NOMO-1 treated with dmso at 0.1 percent for 144 hours (cell line): ENCODE measurements around the gene CFAP46.

Experiments used
- DNase-seq: peaks from one replicate; lab custom pipeline; 2025; ENCODE audit not compliant: unreplicated experiment; lab: John Stamatoyannopoulos, UW

Gene CFAP46

DNA sequence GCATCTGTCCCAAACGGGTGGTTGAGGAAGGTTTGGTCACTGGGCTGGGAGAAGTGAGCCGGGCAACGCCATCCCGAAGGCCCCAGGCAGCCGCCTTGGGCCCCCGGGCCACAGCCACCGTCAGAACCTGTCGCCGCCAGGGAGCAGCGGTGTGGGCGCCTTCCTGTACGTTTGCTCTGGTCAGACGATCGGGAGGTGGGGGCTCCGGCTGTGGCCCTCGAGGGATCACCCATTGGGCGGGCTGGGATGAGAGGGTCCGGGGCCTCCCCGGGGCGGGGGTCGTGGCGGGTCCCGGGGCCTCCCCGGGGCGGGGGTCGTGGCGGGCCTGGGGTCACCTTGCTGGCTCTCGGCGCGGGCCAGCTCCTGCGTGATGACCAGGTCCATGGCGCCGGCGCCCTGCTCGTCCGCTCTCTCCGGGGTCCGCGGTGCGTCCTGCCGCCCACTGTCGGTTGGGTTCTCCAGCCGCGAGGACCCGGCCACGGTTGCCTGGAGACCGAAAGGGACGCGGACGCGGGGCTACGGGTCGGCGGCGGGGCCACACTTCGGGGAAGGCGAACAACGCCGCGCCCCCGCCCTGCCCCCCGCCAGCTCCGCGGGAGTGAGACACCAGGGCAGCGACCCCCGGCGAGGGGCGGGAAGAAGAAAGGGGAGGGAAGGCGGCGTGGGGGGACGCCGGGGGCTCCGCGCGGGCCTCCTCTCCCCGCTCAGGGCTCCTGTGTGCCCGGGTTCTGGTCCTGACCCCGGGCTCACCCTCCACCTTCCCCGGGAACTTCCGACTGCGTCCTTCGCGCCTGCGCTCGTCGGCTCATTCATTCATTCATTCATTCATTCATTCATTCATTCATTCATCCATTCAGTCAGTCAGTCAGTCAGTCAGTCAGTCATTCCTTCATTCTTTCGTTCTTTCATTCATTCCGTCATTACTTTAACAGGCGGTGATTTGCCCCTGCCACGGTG, at the start of gene CFAP46:
CFAP46 (minus strand) TSS at position 470 of the 957 bp plus-strand sequence; CDS start at position 384, 86 bp downstream.
- no peak for DNase-seq

DNA sequence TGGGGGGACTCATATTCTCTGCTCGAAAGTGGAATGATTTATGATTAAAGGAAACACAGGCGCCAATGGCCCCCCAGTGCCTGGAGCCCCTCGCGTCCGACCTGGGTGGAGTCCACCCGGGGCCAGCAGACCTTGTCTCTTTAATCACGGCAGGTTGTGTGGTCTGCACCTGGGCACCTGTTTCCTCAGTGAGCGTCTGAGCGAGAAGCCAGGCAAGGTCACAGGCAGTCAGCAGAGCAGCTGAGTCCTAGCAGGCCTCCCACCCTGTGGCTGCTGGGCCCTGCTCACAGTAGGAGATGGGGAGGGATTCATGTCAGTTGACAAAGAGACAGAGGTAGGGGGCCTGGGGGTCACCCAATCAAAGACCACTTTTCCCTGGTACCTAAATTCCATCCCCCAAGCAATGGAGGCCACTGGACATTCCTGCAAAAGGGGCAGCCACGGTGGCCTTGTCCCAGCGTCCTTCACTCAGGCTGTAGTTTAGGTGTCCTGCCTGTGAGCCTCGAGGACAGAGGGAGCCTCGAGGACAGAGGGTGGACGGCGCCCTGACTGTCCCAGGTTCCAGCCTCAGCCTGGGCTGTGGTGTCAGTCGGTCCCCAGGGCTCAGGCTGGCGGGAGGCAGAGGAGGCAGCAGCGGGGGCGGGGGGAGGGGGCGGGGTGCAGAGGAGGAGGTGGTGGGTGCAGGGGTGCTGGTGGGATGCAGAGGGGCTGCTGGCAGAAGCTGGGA, 49.5 kb upstream of the CFAP46 start:
- no peak for DNase-seq

DNA sequence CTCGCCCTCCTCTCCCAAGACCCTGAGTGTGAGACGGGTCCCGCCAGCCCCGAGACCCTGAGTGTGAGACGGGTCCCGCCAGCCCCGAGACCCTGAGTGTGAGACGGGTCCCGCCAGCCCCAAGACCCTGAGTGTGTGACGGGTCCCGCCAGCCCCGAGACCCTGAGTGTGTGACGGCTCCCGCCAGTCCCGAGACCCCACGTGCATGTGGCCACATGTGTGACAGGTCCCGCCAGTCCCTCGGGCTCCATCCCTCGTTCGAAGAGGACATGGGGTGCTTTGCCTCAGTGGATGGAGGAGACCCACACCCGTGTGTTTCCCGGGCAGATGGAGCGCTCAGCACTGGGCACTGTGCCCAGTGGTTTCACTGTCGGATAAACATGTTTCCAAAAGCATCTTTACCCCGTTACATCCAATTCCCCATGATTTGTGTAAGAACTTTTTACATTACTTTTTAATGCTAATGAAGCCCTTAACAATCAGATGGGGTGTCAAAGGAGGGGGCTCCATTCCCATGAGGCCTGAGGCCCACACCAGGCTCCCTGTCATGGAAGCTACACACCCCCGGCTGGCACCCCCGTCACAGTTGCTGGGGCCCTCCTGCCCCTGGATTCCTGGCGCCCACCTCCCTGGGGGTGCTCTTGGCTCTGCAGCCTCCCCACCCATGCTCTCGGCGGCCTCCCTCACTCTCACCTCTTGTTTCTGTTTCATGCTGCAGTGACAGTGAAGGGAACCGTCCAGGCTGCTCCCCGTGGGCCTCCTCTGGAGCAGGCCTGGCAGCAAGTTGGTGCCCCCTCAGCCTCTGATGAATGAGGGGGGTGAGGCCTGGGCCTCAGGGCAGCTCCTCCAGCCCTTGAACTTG, 48.5 kb upstream of the CFAP46 start:
- DNase-seq: no peak

- DNase-seq: no peak
Measured at GRCh38 chr10:132989476-132990415, 47.4 kb upstream of the CFAP46 start.

DNA sequence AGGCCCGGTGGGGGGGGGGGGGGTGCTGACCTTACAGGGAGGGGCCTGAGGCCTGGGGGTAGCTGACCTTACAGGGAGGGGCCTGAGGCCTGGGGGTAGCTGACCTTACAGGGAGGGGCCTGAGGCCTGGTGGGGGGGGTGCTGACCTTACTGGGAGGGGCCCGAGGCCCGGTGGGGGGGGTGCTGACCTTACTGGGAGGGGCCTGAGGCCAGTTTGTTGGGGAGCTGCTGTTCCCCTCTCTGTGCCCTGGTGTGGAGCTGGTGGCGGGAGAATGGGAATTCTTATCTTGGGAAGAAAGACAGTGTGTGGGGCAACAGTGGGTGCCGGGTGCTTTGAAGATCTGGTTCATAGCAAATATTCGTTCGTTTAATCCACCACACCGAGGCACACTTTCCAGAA, 46.6 kb upstream of the CFAP46 start:
- no peak for DNase-seq

DNA sequence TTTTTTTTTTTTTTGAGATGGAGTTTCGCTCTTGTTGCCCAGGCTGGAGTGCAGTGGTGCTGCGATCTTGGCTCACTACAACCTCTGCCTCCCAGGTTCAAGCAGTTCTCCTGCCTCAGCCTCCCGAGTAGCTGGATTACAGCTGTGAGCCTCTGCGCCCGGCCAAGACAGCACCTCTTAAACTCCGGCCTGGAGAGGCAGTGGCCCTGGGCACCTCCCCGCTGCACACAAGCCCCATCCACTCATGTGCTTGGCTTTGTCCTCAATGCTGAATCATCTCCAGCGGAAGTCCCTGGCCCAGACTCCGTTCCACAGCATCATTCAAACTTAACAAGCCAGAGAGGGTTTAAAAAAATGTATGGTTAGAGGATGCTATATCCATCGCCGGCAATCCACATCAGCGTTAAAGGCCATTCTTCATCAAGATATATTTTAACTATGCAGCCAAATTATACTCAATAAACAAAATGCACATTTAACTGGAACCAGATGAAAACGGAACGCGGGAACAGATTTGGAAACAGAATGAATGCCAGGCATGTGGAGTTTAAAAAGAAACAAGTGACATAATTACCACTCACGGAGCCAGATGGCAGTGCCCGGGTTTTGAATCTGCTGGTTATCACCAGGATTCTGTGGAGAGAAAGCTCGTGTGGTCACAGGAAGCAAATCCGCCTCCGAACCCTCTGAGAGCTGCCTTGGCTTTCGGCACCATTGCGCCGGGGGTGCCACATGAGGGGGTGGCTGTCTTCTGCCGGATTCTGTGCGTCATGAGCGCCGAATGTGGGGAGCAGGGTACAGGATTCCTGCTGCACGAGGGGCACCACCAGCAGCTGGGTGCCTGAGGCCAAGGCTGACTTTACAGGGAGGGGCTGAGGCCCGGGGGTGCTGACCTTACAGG, 45.6 kb upstream of the CFAP46 start:
- no peak for DNase-seq

DNA sequence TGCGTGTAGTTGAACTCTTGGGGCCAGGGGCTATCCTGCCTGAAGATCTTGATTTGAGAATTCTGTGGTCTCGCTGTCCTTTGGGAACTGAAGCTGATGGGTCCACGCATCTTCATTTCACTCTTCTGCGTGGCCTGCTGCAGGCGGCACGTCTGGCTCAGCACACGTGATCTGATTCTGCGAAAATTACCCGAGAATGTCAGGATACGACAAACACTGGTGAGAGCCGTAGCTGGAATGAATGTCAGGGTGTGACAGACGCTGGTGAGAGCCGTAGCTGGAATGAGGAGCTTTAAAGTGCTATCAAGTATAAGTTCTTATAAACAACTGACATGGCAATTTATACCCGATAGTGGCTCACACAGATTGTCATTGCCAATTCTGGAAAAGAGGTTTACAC, 44.6 kb upstream of the CFAP46 start:
- DNase-seq: no peak

- no peak for DNase-seq
Measured at GRCh38 chr10:132986576-132986975, 44.2 kb upstream of the CFAP46 start.

- DNase-seq: no peak
Measured at GRCh38 chr10:132986076-132986475, 43.7 kb upstream of the CFAP46 start.

- DNase-seq: no peak
Measured at GRCh38 chr10:132985546-132985900, 43.2 kb upstream of the CFAP46 start.

DNA sequence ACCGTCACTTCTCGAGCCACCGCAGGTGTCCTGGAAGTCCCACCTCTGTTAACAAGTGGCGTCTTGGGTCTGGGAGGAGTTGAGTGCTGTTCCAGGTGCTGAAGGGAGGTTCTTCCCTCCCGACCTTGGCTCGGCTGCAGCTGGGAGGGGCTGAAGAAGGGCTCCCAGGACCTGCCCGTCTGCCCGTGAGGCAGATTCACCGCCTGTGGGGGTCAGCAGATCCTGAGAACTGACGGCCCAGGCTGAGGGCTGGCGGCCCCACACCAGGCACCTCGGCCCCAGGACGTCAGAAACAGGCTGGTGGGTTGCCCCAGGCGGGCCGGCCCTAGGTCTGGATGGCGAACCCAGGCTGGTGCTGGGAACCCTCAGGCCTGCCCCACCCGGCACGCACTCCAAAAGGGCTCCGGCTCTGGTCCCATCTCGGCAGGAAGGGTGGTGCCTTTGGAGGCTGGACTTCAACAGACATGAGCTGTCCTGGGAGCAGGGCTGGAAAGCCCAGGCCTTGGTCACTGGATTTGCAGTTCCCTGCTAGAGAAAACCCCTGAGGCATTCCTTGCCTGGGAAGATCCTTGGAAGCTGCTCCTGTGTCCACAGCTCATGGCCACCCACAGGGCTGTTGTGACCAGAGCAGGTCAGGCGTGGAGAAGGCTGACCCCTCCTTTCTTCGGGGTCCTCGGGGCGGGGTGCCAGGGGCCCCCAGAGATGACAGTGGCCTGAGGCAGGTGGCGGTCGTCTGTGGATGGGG, 42.6 kb upstream of the CFAP46 start:
- no peak for DNase-seq

DNA sequence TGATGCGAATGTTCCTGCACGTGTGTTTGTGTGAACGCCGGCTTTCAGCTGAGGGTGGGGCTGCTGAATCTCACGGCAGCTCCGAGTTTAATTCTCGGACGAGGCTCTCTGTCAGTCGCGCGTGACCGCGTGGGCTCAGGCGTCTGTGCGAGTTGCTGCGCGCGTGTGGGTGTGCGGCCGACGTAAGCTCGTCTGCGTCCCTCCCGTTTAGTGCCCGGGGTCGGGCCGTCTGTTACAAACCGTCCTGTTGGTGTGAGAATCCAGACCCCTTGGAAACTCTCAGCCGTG, 41.6 kb upstream of the CFAP46 start:
- DNase-seq: no peak

DNA sequence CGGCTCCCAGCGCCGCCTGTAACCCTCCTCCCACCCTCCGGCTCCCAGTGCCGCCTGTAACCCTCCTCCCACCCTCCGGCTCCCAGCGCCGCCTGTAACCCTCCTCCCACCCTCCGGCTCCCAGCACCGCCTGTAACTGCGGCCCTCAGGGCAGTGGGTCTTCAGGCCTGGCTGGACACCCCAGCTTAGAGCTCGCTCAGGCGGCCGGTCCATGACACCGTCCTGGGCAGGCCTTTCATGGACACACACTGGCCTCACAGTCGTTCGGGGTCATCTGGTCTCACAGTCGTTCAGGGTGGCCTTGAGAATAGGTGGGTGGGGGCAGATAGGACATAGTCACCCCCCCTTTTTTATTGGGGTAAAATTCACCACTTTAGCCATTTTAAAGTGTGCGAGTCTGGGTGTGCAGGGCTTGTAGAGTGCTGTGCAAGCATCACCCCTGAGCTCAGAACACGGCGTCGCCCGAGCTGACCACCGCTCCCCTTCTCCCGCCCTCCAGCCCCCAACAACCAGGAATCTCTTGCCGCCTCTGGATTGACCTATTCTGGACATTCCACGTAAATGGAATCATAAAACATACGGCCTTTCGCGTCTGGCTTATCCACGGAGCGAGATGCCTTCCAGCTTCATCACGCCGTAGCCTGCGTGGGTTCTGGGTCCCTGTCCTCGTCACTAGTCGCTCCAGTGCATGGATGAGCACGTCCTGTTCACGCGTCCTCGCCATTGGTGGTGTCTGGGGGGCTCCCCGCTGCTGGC, 41.1 kb upstream of the CFAP46 start:
- no peak for DNase-seq

GRCh38 chr10:132982301-132982989, 40.1 kb upstream of the CFAP46 start:
- DNase-seq: no peak

DNA sequence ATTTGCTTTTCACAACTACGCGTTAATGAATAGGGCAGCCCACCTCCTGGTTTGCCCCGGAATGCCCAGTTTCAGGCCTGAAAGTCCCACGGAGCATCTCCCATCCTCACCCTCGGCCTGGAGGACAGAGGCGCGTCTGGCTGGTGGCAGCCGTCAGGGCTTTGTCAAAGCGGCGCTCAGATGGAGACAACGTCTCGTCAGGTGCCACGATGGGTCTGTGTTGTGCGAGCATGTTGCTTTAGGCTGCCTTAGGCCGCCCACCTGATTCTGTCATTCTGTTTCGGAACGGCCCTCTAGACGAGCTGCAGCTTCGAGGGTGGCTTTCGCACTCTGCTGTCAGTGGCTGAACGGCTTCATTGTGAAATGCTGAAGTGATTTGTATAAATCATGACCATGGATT, 39.4 kb upstream of the CFAP46 start:
- DNase-seq: no peak

DNA sequence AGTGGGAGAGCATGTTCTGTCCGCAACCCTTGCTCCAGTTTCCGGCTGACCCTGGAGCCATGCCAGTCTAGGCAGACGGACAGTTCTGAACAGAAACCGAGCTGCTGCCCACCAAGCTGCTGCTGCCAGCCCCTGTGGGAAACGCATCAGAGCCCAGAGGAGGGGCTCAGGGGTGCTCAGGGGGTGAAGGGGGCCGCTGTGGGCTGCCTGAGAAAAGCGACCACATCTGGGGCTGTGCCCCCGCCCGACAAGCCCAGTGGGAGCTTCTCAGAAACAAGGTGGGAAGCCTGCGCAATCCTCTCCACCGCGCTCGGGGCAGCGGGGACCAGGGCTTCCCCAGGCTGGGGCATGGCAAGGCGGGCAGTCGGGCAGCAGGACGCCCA, 38.8 kb upstream of the CFAP46 start:
- no peak for DNase-seq

GRCh38 chr10:132980426-132981172, 38.2 kb upstream of the CFAP46 start:
- DNase-seq: no peak
